ENCODE data around the gene ESPL1.

Gene ESPL1

GRCh38 chr12:53320352-53321195 lies 52.5 kb downstream of the ESPL1 start:
- no peak for TF ChIP-seq CTCF (IDR thresholded peaks at IDR 0.05; ENCODE audit: control insufficient read depth, extremely low read depth, insufficient read depth)
- DNase-seq (ENCODE audit: low read depth) = no peak
- peak overlapping the region; percentile 78 for H3K4me3 ChIP-seq (ENCODE audit: low read depth, low read length)

GRCh38 chr12:53324113-53324778 lies 56.1 kb downstream of the ESPL1 start:
- no peak for TF ChIP-seq CTCF (IDR thresholded peaks at IDR 0.05; ENCODE audit: control insufficient read depth, extremely low read depth, insufficient read depth)
- H3K4me3 ChIP-seq (ENCODE audit: low read depth, low read length) = peak overlapping the region; percentile 61
- no peak for DNase-seq (ENCODE audit: low read depth)

DNA sequence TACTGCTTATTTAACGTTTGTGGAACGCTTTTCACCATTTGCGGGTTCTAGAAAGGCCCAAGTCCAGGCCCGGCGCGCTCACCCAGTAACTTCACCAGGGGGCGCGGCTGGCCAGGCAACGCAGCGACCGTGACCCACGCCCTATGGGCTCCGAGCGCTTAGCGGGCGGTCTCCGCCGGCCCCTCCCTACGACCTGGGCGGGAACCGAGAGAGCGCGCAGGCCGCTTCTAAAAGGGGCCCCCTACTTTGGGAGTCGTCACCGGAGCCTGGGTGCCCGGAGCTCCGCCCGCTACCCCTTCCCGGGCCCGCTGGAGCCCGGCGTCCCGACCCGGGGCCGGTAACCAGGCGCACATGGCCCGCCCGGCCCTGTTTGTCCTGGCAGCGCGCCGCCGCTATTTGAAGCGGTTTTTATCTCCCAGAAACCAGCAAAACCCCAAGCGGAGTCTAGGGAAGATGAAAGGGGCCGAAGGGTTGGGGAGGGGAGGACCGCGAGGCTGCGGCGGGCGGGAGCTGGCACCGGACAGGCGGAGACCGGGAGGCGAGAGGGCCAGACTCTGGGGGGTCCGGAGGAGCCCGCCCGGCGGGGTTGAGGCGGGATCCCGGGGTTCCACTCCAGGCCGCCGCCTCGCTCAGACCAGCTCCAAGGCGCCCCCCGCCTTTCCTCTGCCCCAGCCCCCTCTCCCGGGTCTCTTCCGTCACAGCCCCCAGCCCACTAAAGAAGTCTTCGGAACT lies 56.8 kb downstream of the ESPL1 start:
- H3K4me3 ChIP-seq (ENCODE audit: low read depth, low read length) = peak overlapping the region; percentile 61
- peak; percentile 85 for TF ChIP-seq CTCF (IDR thresholded peaks at IDR 0.05; ENCODE audit: control insufficient read depth, extremely low read depth, insufficient read depth)
- peak; percentile 56 for DNase-seq (ENCODE audit: low read depth)

GRCh38 chr12:53325511-53326061 lies 57.5 kb downstream of the ESPL1 start:
- H3K4me3 ChIP-seq (ENCODE audit: low read depth, low read length) = peak overlapping the region; percentile 61
- no peak for DNase-seq (ENCODE audit: low read depth)
- TF ChIP-seq CTCF (IDR thresholded peaks at IDR 0.05; ENCODE audit: control insufficient read depth, extremely low read depth, insufficient read depth) = no peak

DNA sequence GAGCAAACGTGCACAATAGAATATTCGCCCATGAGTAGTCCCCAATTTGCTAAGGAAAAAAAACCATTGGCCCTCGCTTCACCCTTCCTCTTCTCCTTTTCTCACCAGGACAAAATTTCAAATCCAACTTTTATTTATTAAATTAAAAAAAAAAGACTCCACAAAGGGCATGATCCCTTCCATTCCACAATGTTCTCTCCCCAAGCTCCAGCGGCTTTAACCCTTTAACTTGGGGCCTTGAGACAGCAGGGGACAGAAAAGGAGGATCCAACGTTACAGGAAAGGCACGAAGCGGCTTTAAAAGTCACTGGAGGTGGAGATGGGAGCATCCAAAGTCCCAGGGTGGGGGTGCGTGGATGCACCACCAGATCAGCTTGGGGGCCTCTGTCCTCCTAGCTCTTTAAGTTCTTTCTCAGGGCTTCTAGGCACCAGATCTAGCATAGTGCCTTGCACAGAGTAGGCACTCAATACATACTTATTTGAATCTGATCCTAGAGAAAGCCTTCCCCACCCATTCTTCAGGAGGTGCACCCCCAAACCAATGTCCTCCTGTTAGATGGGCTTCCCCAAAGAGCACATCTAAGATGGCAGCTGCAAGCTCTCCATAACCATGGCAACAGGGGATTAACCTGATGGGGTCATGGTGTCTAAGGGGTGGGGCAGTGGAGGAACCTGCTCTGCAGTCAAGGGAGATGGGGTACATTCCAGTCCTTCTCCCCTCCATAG lies 58.5 kb downstream of the ESPL1 start:
- DNase-seq (ENCODE audit: low read depth) = no peak
- no peak overlapping the region for H3K4me3 ChIP-seq (ENCODE audit: low read depth, low read length)
- no peak for TF ChIP-seq CTCF (IDR thresholded peaks at IDR 0.05; ENCODE audit: control insufficient read depth, extremely low read depth, insufficient read depth)

- peak; percentile 23; the same call in 1 of the 2 replicates for TF ChIP-seq CTCF (IDR thresholded peaks at IDR 0.05; ENCODE audit: control insufficient read depth, extremely low read depth, insufficient read depth)
- DNase-seq (ENCODE audit: low read depth) = no peak
These were observed 59.4 kb downstream of the ESPL1 start for GRCh38 chr12:53327435-53328042.

More at GRCh38 chr12:53327435-53328042, 59.4 kb downstream of the ESPL1 start:
- no peak overlapping the region for H3K4me3 ChIP-seq (ENCODE audit: low read depth, low read length)
